Fibroblast of lung (primary cell): Measurements from ENCODE around the gene TMEM163. TPM values are rescaled to one million over a fixed set of nuclear protein-coding genes. Genes with fewer than 3 reads are reported as not detected.

ENCODE experiments used
- DNase-seq, 2 donors: peaks; one replicate each; pipeline versions ENCODE4 v3.0.0 to v3.0.0-alpha.2; 2010; ENCODE audit warnings: low read depth in 2 of 2
- H2AFZ ChIP-seq: 2 replicates; pipeline ENCODE4 v1.5.1; 2012; ENCODE audit warnings: low read length, control low read depth, inconsistent platforms
- H3K27ac ChIP-seq: 2 replicates; pipeline ENCODE4 v1.5.1; 2011; ENCODE audit warnings: low read length, control low read depth; ENCODE audit not compliant: insufficient read depth
- H3K27me3 ChIP-seq: 2 replicates; pipeline ENCODE4 v1.5.1; 2011; ENCODE audit warnings: mild to moderate bottlenecking, low read length; ENCODE audit not compliant: control insufficient read depth, insufficient read depth
- H3K36me3 ChIP-seq: 2 replicates; pipeline ENCODE4 v1.5.1; 2011; ENCODE audit warnings: low read length; ENCODE audit not compliant: control insufficient read depth, insufficient read depth
- H3K4me1 ChIP-seq: 2 replicates; pipeline ENCODE4 v1.5.1; 2011; ENCODE audit warnings: low read length; ENCODE audit not compliant: control insufficient read depth, insufficient read depth; ENCODE audit errors: extremely low read depth
- H3K4me2 ChIP-seq: 2 replicates; pipeline ENCODE4 v1.5.1; 2011; ENCODE audit warnings: low read length, control low read depth; ENCODE audit not compliant: insufficient read depth; ENCODE audit errors: extremely low read depth
- H3K4me3 ChIP-seq, 4 experiments: fragments of 200-600 bp in 1 of 4; sonication (generic) in 1 of 4; replicated peaks in 1 of 4; 2 replicates each; pipeline ENCODE4 v1.5.1; 2011 to 2016; ENCODE audit warnings: low read length in 4 of 4, low read depth in 3 of 4, mild to moderate bottlenecking in 3 of 4, control low read depth in 2 of 4, inconsistent platforms in 1 of 4, mixed read lengths in 1 of 4; ENCODE audit not compliant: insufficient read depth in 1 of 4; ENCODE audit errors: control extremely low read depth in 1 of 4
- H3K79me2 ChIP-seq: 2 replicates; pipeline ENCODE4 v1.5.1; 2012; ENCODE audit warnings: mild to moderate bottlenecking, low read length, inconsistent platforms; ENCODE audit not compliant: control insufficient read depth, insufficient read depth
- H3K9ac ChIP-seq: 2 replicates; pipeline ENCODE4 v1.5.1; 2011; ENCODE audit warnings: mild to moderate bottlenecking, low read length, control low read depth; ENCODE audit not compliant: insufficient read depth
- H3K9me3 ChIP-seq: 2 replicates; pipeline ENCODE4 v1.5.1; 2012; ENCODE audit warnings: low read depth, low read length; ENCODE audit not compliant: control insufficient read depth, insufficient read depth
- H4K20me1 ChIP-seq: 2 replicates; pipeline ENCODE4 v1.5.1; 2011; ENCODE audit warnings: low read length; ENCODE audit not compliant: control insufficient read depth, insufficient read depth; ENCODE audit errors: extremely low read depth
- EZH2 ChIP-seq: IDR thresholded peaks from 2 replicates; pipeline ENCODE4 v1.5.1; 2012; ENCODE audit warnings: low read length, control low read depth, mild to moderate bottlenecking; ENCODE audit errors: missing control alignments
- polyA plus RNA-seq, 2 donors: library from polyadenylated mRNA; depleted of rRNA in 1 of 2; stranded (reverse) in 1 of 2; unstranded in 1 of 2; fragments of >200 nt; gene quantifications; 2 replicates each; pipeline ENCODE4 v1.2.1, GENCODE V29; 2011 to 2012; ENCODE audit warnings: missing spikeins in 1 of 2
- total RNA-seq: library from RNA; depleted of rRNA; stranded (reverse); fragments of >200 nt; gene quantifications from 2 replicates; pipeline ENCODE4 v1.2.1, GENCODE V29; 2014
- TF ChIP-seq, protein P1 (sequence below), 2 donors: IDR thresholded peaks in 1 of 2; conservative IDR thresholded peaks in 1 of 2; 1 replicate in 1 of 2; 2 replicates in 1 of 2; pipeline ENCODE4 v1.5.1; 2011 to 2012; ENCODE audit warnings: low read length in 2 of 2, control low read depth in 1 of 2, inconsistent platforms in 1 of 2, low read depth in 1 of 2, mild to moderate bottlenecking in 1 of 2

The TMEM163 gene
- total and polyA plus RNA-seq, 2 donors (not counting 1 experiment from before 2014, with no cell fraction given) = under 0.01 to 0.03 TPM

GRCh38 chr2:134738141-134738870 is 19.5 kb upstream of the TMEM163 start:
- H3K27ac ChIP-seq = no peak overlapping the region
- H3K79me2 ChIP-seq = no peaks in the 10 kb centered on the region
- no peaks in the 10 kb centered on the region for H3K36me3 ChIP-seq
- H3K4me2 ChIP-seq = no peak overlapping the region
- DNase-seq = peak in 1 of 2 donors; percentile 73
- H3K9me3 ChIP-seq = no peaks in the 10 kb centered on the region
- H2AFZ ChIP-seq = no peak overlapping the region
- no peak overlapping the region for H3K4me3 ChIP-seq
- H3K9ac ChIP-seq = no peak overlapping the region
- H3K4me1 ChIP-seq = no peaks in the 10 kb centered on the region
- no peaks in the 10 kb centered on the region for H3K27me3 ChIP-seq
- no peak for TF ChIP-seq EZH2
- TF ChIP-seq, protein P1, sequence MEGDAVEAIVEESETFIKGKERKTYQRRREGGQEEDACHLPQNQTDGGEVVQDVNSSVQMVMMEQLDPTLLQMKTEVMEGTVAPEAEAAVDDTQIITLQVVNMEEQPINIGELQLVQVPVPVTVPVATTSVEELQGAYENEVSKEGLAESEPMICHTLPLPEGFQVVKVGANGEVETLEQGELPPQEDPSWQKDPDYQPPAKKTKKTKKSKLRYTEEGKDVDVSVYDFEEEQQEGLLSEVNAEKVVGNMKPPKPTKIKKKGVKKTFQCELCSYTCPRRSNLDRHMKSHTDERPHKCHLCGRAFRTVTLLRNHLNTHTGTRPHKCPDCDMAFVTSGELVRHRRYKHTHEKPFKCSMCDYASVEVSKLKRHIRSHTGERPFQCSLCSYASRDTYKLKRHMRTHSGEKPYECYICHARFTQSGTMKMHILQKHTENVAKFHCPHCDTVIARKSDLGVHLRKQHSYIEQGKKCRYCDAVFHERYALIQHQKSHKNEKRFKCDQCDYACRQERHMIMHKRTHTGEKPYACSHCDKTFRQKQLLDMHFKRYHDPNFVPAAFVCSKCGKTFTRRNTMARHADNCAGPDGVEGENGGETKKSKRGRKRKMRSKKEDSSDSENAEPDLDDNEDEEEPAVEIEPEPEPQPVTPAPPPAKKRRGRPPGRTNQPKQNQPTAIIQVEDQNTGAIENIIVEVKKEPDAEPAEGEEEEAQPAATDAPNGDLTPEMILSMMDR (conservative IDR thresholded peaks at IDR 0.05 in 1 of 2, IDR thresholded peaks at IDR 0.05 in 1 of 2; ENCODE audit: low read depth in 1 of 2, low read length in 2 of 2) = no peak
- H4K20me1 ChIP-seq = no peaks in the 10 kb centered on the region

GRCh38 chr2:134737671-134738070 is 18.9 kb upstream of the TMEM163 start:
- Histone ChIP-seq H3K4me1 (no peaks in the 10 kb centered on the region), H3K4me3 (no peak overlapping the region), H3K4me2 (no peak overlapping the region), H3K9me3 (no peaks in the 10 kb centered on the region), H3K27ac (no peak overlapping the region), H3K36me3 (no peaks in the 10 kb centered on the region), H4K20me1 (no peaks in the 10 kb centered on the region), H3K9ac (no peak overlapping the region), H2AFZ (no peak overlapping the region), H3K79me2 (no peaks in the 10 kb centered on the region), H3K27me3 (no peaks in the 10 kb centered on the region)
- no peak for DNase-seq
- TF ChIP-seq, protein P1 (conservative IDR thresholded peaks at IDR 0.05 in 1 of 2, IDR thresholded peaks at IDR 0.05 in 1 of 2; ENCODE audit: low read depth in 1 of 2, low read length in 2 of 2) = no peak
- TF ChIP-seq EZH2 = no peak

DNA sequence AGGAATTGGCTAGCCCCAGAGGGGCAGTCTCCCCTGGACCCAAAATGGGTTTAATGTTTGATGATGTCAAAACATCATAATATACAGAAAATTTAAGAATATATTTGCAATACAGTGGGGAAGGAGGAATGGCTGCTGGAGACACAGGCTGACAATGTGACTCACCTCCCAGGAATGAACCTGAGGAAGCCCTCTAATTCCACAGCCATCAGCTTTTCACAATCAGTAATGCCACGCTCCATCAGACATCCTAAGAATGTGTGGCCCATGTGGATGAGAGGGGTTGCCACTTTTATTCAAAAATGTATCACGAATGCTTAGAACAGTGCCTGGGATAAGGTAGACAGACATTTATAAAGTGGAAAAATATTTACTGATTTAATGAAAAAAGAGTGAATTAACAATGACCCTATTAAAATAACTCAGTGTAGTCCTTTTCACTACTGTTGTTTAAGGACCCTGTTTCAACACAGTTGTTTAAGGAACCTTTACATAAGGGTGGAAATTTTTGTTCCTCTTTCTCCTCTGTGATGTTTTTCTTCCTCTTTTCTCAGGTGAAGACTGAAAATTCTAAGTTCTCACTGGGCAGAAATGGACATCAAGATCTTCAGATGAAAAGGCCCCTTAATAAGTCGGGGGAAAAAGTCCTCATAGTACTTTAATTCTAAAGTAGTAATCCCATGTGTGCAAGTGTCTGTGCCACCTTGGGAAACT is 17.5 kb upstream of the TMEM163 start:
- Histone ChIP-seq H3K4me1 (no peaks in the 10 kb centered on the region), H3K27ac (no peak overlapping the region)

More for the DNA sequence above, 17.5 kb upstream of the TMEM163 start:
- Histone ChIP-seq H3K27me3 (no peaks in the 10 kb centered on the region), H3K9me3 (no peaks in the 10 kb centered on the region), H3K36me3 (no peaks in the 10 kb centered on the region), H2AFZ (no peak overlapping the region), H4K20me1 (no peaks in the 10 kb centered on the region), H3K79me2 (no peaks in the 10 kb centered on the region), H3K9ac (no peak overlapping the region), H3K4me3 (no peak overlapping the region), H3K4me2 (no peak overlapping the region)
- peak in 1 of 2 donors; percentile 89 for DNase-seq
- TF ChIP-seq, protein P1 (conservative IDR thresholded peaks at IDR 0.05 in 1 of 2, IDR thresholded peaks at IDR 0.05 in 1 of 2; ENCODE audit: low read depth in 1 of 2, low read length in 2 of 2) = no peak
- TF ChIP-seq EZH2 = no peak
